Mucosa of descending colon (tissue), 3 donors: ENCODE data around the gene SLC27A1. TPM values are rescaled to one million over a fixed set of nuclear protein-coding genes. Genes with fewer than 3 reads are reported as not detected.
"Not testable (repeated sequence)": the region's sequence is repeated elsewhere in the genome, so short reads cannot be mapped to it uniquely, and the experiment has no call there.

ENCODE experiments used
- ATAC-seq: fragments of 200-7000 bp; cut with Tn5 transposase; one replicate; pipeline ENCODE4 v1.9.1; 2020; ENCODE audit warnings: mild to moderate bottlenecking, moderate library complexity
- DNase-seq, 3 donors: peaks; one replicate each; pipeline ENCODE4 v3.0.0-alpha.2; 2020
- H3K36me3 ChIP-seq: fragments of 200-600 bp; one replicate; pipeline ENCODE4 v1.8.0; 2021; ENCODE audit warnings: low read depth, mild to moderate bottlenecking
- H3K4me1 ChIP-seq: fragments of 200-600 bp; one replicate; pipeline ENCODE4 v1.8.0; 2021; ENCODE audit warnings: low read depth, mild to moderate bottlenecking
- H3K4me3 ChIP-seq: fragments of 200-600 bp; one replicate; pipeline ENCODE4 v1.8.0; 2021; ENCODE audit warnings: mild to moderate bottlenecking
- H3K9me3 ChIP-seq: fragments of 200-600 bp; one replicate; pipeline ENCODE4 v1.8.0; 2021; ENCODE audit warnings: mild to moderate bottlenecking
- intact Hi-C, 2 donors: fragments of 100-400 bp; cut with DNase I in 1 of 2; cut with micrococcal nuclease in 1 of 2; formaldehyde crosslinking; loops; one replicate each; pipeline versions ENCODE4 v1.11.0 to v1.11.1; 2022; cut with DNase I, micrococcal nuclease
- total RNA-seq, 3 donors: library from RNA; stranded (reverse); fragmentation: NEBNext Ultra II Directional in 2 of 3; extraction: Animal tissue kit (Norgen Biotek cat#: 25700) in 2 of 3; gene quantifications; one replicate each; pipeline versions ENCODE4 v1.2.1 to v1.2.4, GENCODE V29; 2021 to 2023
- TF ChIP-seq, protein P1 (sequence below): fragments of 200-600 bp; IDR thresholded peaks from one replicate; pipeline ENCODE4 v1.8.0; 2022; ENCODE audit warnings: antibody characterized with exemption, mild to moderate bottlenecking
- donor health status: DM: no; HTN: no; CAD: no; lungs with moderate emphysema.
- donor health status: DM: no; HTN: no; CAD: no.
- donor health status: DM: no; HTN: yes; CAD: no.

The SLC27A1 gene
- total RNA-seq, 3 donors from 2014 or later: 5.7 to 17.2 (median 6.2) TPM

GRCh38 chr19:17549085-17549740, 78.9 kb downstream of the SLC27A1 start:
- intact Hi-C loops: no loop called here
- ATAC-seq: no peak
- no peak for DNase-seq
- no peaks in the 10 kb centered on the region for H3K4me1 ChIP-seq
- no peak overlapping the region for H3K4me3 ChIP-seq
- H3K36me3 ChIP-seq: no peaks in the 10 kb centered on the region
- TF ChIP-seq, protein P1, sequence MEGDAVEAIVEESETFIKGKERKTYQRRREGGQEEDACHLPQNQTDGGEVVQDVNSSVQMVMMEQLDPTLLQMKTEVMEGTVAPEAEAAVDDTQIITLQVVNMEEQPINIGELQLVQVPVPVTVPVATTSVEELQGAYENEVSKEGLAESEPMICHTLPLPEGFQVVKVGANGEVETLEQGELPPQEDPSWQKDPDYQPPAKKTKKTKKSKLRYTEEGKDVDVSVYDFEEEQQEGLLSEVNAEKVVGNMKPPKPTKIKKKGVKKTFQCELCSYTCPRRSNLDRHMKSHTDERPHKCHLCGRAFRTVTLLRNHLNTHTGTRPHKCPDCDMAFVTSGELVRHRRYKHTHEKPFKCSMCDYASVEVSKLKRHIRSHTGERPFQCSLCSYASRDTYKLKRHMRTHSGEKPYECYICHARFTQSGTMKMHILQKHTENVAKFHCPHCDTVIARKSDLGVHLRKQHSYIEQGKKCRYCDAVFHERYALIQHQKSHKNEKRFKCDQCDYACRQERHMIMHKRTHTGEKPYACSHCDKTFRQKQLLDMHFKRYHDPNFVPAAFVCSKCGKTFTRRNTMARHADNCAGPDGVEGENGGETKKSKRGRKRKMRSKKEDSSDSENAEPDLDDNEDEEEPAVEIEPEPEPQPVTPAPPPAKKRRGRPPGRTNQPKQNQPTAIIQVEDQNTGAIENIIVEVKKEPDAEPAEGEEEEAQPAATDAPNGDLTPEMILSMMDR: no peak
- no peaks in the 10 kb centered on the region for H3K9me3 ChIP-seq

GRCh38 chr19:17550076-17550667, 79.8 kb downstream of the SLC27A1 start:
- no peaks in the 10 kb centered on the region for H3K36me3 ChIP-seq
- no peak overlapping the region for H3K4me3 ChIP-seq
- TF ChIP-seq, protein P1: no peak
- intact Hi-C loops: no loop called here
- no peak for DNase-seq
- ATAC-seq: no peak
- H3K4me1 ChIP-seq: no peaks in the 10 kb centered on the region
- H3K9me3 ChIP-seq: no peaks in the 10 kb centered on the region

DNA sequence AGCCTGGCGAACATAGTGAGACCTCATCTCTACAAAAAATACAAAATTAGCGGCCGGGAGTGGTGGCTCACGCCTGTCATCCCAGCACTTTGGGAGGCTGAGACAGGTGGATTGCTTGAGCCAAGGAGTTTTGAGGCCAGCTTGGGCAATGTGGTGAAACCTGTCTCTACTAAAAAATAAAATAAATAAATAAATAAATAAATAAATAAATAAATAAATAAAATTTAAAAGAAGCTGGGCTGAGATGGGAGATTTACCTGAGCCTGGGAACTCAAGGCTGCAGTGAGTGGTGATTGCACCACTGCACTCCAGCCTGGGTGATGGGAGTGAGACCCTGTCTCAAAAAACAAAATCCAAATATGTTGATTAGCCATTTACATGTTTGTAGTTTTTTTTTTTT, 82.4 kb downstream of the SLC27A1 start:
- H3K4me3 ChIP-seq, DNase-seq, ATAC-seq, intact Hi-C loops, H3K9me3 ChIP-seq, H3K36me3 ChIP-seq: not testable (repeated sequence)
- H3K4me1 ChIP-seq: peaks cover 10% of the 10 kb centered on the region

GRCh38 chr19:17553256-17553655, 82.9 kb downstream of the SLC27A1 start:
- intact Hi-C loops: no loop called here
- H3K36me3 ChIP-seq: no peaks in the 10 kb centered on the region
- DNase-seq (peak in 1 of 3 donors; percentile 67), ATAC-seq (no peak)
- H3K4me1 ChIP-seq: peaks cover 10% of the 10 kb centered on the region
- no peaks in the 10 kb centered on the region for H3K9me3 ChIP-seq
- TF ChIP-seq, protein P1: no peak
- no peak overlapping the region for H3K4me3 ChIP-seq

DNA sequence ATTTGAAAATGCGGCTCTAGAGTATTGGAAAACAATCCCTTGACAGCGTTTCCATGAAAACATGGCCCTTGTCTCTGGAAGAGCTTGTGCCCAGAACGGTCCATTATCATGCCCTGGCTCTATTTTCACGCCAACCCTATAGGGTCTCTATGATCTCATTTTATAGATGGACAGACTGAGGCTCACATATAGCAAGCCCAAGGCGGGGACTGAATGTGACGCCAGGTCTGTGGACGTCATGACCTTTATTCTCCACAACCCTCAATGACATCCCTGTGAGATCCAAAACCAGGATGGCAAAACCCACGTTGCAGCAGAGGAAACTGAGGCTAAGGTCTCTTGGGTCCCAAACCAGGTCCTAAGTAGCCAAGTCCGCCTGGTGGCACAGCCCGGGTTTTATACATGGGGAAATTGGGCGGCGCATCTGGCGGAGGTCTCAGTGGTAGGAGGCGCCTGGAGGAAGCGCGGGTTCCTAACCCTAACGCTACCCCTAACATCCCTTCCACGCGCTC, 84.7 kb downstream of the SLC27A1 start:
- H3K9me3 ChIP-seq: no peaks in the 10 kb centered on the region
- no peaks in the 10 kb centered on the region for H3K36me3 ChIP-seq
- peaks cover 10% of the 10 kb centered on the region for H3K4me1 ChIP-seq
- ATAC-seq: no peak
- intact Hi-C loops: no loop called here
- DNase-seq: no peak
- peak overlapping the region; percentile 96 for H3K4me3 ChIP-seq
- TF ChIP-seq, protein P1: no peak

- Histone ChIP-seq H3K4me1 (peaks cover 10% of the 10 kb centered on the region), H3K4me3 (peak within 1 kb of the TSS; percentile 96), H3K9me3 (no peaks in the 10 kb centered on the region), H3K36me3 (no peaks in the 10 kb centered on the region)
- TF ChIP-seq, protein P1: no peak
- ATAC-seq: peak; percentile 98
- intact Hi-C loops: no loop called here
- peak; percentile 98 to 100 (median 99) for DNase-seq
Measured at GRCh38 chr19:17555480-17555928, 85.2 kb downstream of the SLC27A1 start, which contains the start of gene COLGALT1. TSS of gene COLGALT1 (plus strand) at chr19:17555649. CDS start at chr19:17555714, 65 bp downstream.
